ENCODE measurements around the gene NPEPPS.
A peak's percentile ranks its signal among the peaks of the same experiment; 100 is the strongest.

NPEPPS gene

DNA sequence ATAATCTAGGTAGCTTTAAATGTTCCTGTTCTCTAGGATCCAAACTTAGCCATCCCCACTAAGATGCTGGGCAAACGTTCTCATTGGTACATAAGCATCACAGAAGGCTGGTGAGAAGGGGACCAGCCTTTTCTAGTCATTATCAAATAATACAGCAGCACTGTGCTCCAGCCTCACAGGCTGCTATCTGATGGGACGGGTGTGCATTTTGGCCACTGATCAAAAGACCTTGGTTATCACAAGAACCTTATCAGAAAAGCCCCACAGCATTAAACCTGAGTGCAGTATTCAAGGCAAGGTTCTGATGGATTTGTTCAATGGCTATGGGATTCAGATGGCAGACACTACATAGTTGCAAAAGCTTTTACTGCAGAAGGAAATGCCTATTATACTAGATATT, 99.7 kb downstream of the NPEPPS start:
- DNase-seq = no peak

DNA sequence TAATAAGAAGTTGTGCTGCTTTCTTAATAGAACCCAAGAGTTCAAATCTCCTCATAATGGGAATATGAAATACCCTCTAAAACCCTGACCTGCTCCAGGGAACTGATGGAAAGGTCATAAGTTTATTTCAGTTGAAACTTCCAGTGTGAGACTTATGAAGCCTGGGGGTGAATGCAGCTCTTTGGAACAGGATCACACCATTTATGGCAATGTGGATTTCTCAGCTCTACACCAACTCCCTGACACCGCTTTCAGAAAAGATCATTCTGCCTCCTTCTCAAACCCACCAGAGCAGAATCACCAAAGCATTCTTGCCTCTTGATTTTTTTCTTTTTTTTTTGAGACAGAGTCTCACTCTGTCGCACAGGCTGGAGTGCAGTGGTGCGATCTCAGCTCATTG, 102.1 kb downstream of the NPEPPS start:
- no peak for DNase-seq

DNA sequence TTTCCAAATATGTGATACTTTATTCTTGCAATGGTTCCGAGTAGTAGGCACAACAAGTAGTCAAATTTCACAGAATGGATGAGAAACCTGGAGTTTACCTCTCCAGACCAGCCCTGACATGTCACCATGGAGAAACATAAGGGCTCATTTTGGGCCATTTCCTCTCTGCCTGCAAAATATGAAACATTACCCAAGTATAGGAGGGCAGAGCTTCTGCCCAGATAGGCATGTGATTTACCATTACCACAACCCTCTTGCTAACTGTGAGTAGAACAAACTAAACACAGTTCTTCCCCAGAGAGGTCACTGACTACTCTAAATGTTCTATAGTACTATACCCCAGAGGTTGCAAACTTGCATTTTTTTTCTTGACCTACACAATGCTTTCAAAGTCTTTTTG, 103.1 kb downstream of the NPEPPS start:
- no peak for DNase-seq

DNA sequence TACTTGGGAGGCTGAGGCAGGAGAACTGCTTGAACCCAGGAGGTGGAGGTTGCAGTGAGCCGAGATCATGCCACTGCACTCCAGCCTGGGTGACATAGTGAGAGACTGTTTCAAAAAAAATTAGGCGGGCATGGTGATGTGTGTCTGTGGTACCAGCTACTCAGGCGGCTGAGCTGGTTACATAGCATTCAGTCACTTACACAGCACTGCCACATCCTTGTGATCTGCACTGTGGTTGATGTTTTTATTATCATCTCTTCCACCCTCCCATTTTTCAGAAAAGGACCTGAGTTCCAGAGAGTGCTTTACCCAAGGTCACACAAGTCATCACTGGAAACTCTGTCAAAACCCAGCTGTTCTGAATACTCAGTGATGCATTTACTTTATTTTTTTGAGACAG, 104.0 kb downstream of the NPEPPS start:
- no peak for DNase-seq

DNA sequence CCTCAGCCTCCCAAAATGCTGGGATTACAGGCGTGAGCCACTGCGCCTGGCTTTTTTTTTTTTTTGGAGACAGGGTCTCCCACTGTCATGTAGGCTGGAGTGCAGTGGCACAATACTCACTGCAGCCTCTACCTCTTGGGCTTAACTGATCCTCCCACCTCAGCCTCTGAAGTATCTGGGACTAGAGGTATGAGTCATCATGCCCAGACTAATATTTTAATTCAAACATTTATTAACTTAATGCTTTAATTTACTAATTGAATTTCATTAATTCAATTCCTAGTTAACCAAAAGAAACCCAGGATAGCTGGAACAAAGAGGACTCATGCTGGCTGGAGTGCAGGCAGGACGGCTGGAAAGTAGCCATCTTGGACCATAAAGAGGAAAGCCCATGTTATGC, 104.8 kb downstream of the NPEPPS start:
- DNase-seq = no peak

DNA sequence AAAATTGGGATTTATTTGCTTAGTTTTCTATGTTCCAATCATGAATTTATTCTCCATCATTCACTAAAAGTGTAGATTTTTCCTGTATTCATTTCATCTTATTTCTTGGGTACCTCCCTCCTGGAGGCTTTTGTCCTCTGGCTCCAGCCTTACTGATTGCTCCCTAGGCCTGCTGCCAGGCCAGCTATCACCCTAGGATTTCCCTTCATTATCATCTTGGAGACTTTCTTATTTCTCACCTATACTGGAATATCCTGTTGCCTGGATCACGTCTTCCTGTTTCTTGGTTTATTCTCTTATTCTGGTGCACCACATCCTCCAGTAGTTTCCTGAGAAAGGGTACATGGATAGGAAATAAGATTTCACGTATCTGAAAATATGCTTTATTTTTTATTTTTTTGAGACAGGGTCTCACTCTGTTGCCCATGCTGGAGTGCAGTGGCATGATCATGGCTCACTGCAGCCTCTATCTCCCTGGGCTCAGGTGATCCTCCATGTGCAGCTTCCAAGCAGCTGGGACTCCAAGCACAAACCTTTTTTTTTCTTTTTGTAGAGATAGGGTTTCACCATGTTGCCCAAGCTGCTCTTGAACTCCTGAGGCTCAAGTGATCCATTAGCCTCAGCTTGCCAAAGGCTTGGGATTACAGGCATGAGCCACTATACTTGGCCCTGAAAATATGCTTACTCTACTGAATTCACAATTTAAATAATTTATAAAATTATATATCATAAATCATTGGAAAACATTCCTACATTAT, 105.5 kb downstream of the NPEPPS start:
- DNase-seq = no peak

DNA sequence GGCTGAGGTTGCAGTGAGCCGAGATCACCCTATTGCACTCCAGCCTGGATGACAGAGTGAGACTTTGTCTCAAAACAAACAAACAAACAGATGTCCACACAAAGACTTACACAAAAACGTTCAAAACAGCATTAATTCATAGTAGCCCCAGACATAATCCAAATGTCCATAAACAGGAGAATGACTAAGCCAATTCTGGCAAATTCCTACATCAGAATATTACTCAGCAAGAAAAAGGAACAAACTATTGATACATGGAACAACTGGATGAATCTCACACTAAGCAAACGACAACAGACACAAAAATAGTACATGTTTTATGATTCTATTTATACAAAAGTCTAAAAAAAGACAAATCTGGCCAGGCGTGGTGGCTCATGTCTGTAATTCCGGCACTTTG, 108.0 kb downstream of the NPEPPS start:
- DNase-seq = no peak

DNA sequence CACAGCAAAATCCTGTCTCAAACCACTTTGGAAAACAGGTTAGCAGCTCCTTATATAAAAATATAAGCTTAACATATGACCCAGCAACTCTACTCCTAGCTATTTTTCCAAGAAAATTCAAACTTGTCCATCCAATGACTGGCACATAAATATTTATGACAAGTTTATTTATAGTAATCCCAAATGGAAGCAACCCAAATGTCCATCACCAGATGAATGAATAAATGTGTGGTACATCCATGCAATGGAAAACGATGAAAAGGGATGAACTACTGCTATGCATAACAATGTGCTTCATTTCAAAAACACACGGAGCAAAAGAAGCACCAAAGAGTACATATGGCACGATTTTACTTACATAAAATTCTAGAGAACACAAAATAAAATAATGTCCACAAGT, 109.2 kb downstream of the NPEPPS start:
- no peak for DNase-seq

DNA sequence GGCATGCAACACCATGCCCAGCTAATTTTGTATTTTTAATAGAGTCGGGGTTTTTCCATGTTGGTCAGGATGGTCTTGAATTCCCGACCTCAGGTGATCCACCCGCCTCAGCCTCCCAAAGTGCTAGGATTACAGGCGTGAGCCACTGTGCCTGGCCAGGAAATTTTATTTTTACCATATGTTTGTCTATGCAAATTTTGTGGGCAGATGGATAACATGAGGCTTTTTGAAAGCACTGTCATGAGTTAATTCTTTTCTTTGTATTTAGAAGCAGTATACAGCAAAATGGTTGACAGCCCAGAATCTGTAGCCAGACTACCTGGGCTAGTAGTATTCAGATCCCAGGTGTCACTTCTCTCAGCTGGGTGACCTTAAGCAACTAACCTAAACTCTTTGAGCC, 110.3 kb downstream of the NPEPPS start:
- no peak for DNase-seq

DNA sequence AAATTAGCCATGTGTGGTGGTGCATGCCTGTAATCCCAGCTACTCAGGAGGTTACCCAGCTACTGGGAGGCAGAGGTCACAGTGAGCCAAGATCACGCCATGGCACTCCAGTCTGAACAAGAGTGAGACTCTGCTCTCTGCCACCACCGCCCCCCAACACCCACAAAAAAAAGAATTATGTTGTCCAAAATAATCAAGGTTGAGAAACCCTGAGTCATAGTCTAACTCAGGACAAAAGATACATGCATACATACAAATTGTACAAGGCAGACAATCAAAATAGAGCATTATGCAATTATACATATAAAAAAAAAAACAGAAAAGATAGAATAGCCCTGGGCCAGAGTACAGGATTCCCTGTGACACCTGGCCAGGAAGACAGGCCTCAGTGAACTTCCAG, 112.2 kb downstream of the NPEPPS start:
- no peak for DNase-seq

DNA sequence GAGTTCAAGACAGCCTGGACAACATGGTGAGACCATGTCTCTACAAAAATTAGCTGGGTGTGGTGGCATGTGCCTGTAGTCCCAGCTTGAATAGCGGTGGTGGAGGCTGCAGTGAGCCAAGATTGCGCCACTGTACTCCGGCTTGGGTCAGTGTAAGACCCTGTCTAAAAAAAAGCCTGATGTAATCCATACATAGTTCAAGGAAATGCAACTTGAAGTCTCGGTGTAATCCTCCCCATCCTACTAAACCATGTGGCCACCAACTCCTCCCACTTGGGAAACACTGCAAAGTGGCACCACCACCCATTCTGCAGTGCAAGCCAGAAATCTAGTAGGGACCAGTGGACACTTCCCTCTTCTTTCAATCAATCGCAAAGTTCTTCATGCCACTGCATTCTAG, 113.4 kb downstream of the NPEPPS start:
- DNase-seq = no peak

DNA sequence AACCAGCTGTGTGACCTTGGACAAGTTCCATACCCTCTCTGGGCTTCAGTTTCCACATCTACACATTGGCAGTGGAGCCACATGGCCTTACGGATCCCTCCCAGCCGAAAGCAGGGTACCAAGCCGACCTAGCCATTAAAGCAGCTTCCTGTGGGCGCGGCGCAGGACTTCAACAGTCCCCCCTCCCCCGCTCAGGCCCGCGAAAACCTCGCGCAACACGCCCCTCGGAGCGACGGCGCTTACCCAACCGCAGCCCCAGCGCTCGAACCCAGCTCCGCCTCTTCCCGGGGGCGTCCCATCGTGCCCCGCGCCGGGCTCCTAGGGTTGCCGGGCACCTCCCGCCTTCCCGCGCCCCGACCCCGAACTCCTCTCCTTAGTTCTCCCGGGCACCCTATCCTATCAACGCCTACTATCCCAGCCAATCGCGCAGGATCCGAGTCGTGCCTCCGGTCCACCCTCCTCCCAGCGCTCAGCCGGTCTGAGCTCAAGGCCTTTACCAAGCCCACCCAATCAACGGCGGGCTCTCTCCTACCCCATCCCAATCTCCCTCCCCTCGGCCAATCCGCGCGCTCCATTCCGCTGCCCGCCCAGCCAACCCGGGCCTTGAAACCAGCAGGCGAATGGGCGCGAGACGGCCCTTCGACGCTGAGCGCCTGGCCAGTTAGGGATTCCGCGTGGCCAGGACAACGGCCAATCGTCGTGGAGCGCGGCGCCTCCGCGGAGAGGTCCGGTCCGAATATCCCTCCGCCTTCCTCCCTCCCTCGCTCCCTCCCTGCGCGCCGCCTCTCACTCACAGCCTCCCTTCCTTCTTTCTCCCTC, 118.5 kb downstream of the NPEPPS start, which contains the start of gene KPNB1:
Gene KPNB1, plus strand, starts transcription at position 767 of the 819 bp plus-strand sequence. CDS start 326 bp downstream, outside the sequence.
- peak; percentile 98 for DNase-seq

DNA sequence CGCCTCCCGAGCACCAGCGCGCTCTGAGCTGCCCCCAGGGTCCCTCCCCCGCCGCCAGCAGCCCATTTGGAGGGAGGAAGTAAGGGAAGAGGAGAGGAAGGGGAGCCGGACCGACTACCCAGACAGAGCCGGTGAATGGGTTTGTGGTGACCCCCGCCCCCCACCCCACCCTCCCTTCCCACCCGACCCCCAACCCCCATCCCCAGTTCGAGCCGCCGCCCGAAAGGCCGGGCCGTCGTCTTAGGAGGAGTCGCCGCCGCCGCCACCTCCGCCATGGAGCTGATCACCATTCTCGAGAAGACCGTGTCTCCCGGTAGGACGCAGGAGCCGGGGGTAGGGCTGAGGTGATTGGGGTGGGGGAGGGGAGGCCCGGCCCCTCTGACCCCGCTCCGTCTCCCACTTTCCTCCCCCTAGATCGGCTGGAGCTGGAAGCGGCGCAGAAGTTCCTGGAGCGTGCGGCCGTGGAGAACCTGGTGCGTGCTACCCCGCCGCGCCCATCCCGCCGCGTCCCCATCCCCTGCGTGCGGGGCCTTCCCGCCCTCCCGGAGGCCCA, 119.1 kb downstream of the NPEPPS start:
- no peak for DNase-seq

DNA sequence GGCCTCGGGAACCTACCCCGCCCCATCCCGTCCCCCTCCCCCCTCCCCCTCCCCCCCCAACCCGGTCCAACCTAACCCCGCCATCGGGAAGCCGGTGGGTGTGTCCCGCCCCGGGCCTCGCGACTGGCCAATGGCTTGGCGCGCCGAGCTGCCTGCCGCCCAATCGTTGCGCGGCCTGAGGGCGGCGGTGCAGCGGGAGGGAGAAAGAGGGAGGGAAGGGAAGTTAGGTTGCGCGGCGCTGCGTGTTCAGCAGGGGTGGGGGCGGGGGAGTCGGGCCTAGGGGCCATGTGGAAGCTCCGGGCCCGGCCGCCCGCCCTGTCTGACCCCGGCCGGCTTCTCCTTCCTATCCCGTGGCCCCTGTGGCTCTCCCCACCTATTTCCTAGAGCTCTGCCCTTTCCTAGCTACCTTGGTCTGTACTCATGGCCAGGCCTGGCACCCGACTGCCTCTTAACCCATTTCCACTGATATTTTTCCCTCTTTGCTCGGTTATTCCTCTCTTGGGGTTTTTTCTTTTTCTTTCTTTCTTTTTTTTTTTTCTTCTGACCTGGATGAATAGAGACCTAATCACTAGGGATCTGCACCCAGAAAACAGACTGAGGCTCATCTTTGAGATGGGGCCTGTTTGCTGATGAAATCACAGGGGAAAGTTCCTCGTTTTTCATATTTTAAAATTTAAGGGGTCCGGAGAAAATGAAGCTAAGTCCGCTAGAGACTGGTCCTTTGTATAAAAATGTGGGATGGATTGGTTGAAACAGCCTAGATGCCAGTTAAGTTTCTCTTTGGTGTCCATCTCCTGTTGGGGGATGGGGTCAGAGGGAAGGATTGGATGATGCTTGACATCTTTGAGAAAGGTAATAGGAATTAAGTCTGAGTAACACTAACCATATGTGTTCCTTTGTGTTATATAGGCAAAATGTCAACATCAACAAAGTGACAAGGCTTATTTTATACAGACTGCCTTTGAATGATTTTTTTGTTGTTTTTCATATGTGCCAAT, 119.9 kb downstream of the NPEPPS start:
- peak; percentile 74 for DNase-seq

DNA sequence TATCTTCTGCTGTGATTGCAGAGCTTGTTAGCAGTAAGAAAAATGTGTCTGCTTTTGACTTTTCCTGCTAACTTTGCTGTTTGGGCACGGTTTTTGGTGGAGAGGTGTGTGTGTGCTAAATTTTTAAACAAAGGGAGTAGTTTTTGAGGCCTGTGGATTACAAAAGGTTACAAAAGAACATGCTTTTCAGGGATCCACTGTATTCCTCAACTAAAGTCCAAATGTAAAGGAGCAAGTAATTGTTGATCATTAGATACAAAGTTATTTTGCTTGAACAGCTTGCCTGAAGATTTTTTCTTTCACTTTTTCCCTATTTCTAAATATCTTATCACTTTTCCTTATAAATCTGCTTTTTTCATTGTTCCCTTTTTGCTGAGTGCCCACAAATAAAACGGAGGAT, 120.8 kb downstream of the NPEPPS start:
- DNase-seq = no peak

DNA sequence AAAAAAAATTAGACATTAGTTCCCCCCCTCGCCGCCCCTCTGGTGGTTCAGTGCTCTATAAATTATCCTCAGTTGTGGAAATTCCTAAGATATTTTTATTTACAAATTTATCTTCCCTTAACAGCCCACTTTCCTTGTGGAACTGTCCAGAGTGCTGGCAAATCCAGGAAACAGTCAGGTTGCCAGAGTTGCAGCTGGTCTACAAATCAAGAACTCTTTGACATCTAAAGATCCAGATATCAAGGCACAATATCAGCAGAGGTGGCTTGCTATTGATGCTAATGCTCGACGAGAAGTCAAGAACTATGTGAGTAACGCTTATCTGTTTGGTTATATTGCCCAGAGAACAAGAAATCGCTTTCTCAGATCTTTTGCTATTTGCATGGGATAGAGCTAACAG, 121.7 kb downstream of the NPEPPS start:
- no peak for DNase-seq

DNA sequence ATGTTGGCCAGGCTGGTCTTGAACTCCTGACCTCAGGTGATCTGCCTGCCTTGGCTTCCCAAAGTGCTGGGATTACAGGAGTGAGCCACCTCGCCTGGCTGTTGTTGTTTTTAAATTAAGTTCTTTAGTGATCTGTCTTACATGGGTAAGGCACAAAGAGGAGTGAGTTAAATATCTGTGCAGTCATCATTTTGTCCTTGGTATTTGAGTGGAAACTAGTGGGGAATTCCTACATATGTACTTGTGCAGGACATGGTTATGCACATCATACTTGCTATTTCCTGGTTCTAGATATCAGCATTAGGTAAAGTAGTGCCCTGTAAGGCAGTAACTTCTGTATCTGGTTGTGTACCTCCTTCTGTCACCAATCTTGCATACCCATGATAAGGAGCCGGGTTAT, 122.5 kb downstream of the NPEPPS start:
- DNase-seq = no peak

DNA sequence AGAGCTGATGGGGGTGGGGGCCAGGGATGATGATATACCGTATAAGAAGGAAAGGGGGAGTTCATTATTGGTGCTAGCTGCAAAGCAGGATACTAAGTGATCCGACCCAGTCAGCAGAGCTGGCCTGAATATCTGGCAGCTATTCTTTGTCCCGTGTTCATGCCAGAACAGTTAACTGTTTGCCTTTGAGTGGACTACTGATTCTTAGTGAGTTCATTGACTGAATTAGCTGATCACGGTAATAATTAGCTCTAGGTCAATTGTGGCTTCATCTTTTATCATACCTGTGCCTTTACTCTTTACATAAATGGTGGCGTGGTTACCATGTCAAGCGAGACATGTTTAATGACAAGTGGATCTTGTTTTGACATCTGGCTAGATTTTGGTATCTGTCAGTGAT, 124.1 kb downstream of the NPEPPS start:
- no peak for DNase-seq

DNA sequence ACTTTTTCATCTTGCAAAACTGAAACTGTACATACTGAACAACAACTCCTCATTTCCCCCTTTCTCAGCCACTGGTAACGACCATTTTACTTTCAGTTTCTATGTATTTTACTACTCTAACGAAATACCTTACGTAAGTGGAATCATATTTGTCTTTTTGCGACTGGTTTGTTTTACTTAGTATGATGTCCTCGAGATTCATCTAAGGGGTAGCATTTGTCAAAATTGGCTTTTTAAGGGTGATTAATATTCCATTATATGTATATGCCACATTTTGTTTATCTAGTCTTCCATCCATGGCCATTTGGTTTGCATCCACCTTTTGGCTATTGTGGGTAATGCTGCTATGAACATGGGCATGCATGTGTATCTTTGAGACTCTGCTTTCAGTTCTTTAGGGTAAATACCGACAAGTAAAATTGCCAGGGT, 129.2 kb downstream of the NPEPPS start:
- peak; percentile 43 for DNase-seq

DNA sequence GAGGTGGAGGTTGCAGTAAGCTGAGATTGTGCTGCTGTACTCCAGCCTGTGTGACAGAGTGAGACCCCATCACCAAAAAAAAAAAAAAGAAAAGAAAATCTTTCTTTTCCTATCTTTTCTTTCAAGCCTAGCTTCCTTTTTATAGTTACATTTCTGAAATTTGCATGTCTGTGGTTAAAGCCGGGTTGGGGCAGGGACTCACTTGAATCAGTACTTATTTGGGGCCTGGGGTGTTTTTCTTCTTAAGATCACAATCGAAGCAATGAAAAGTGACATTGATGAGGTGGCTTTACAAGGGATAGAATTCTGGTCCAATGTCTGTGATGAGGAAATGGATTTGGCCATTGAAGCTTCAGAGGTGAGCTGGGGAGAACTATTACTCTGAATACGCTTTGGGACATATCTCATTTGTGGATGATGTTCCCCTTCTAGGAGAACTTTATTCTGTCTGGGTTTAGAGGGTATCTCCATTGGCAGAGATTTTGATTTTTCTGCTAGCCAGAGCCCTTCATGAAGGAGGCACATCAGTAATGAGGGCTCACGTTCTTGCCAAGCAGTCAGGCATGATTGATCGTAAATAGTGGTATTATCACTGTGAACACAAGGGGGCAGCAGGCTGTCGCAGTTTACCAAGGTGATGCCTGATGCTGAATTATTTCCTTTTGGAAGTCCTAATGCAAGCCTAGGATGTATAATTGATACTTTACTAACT, 133.2 kb downstream of the NPEPPS start:
- DNase-seq = no peak

DNA sequence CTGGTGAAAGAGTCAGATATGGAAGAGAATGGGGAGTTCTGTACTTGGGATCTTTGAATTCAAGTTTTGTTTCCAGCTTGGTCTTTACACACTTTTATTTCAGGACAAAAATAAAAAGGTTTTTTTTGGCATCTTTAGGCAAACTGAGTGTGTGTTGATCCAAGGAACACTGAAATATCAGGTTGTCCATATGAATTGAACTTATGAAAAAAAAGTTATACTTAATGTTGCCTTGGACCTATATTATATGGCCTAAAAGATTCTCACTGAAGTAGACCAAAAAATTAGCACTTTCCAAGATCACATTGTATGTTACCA, 133.7 kb downstream of the NPEPPS start:
- no peak for DNase-seq

DNA sequence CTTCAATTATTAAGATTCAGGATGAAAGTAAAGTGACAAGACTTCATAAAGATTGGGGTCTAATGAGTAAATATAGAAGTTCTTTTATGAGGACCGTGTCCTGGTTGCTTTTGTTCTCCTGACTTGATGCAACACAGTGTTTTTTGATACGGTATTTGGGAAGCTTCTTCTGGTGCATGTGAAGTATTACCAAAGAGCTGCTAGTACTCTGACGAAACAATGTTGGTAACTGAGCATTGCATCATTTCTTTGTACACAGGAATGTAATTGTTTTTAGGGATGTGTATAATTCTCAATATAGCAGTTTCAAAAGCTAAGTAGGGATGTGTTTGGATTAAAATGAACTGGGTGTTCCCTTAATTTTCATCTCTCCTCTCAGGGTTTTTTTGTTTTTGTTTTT, 134.7 kb downstream of the NPEPPS start:
- no peak for DNase-seq

Data from SIG-M5 (cell line).